Gastroesophageal sphincter (tissue), 4 donors: Measurements from ENCODE around the gene CLOCK. TPM values are rescaled to one million over a fixed set of nuclear protein-coding genes. Genes with fewer than 3 reads are reported as not detected.

Experiments
- ATAC-seq: fragments of 150-250 bp; one replicate; pipeline ENCODE4 v1.9.1; 2016; ENCODE audit warnings: mild to moderate bottlenecking, moderate library complexity
- H3K27ac ChIP-seq, 4 donors: fragments of 200-600 bp; sonication (generic) in 3 of 4; 1 replicate in 3 of 4; 2 replicates in 1 of 4; pipeline ENCODE4 v1.5.1; 2016 to 2019
- H3K27me3 ChIP-seq: fragments of 200-600 bp; sonication (generic); one replicate; pipeline ENCODE4 v1.5.1; 2019
- H3K36me3 ChIP-seq, 2 donors: fragments of 200-600 bp; sonication (generic); one replicate each; pipeline ENCODE4 v1.5.1; 2019; ENCODE audit warnings: control low read depth in 1 of 2
- H3K4me1 ChIP-seq, 3 donors: fragments of 200-600 bp; sonication (generic); 1 replicate in 2 of 3; 2 replicates in 1 of 3; pipeline ENCODE4 v1.5.1; 2016 to 2019; ENCODE audit warnings: control low read depth in 2 of 3
- H3K4me3 ChIP-seq, 2 donors: fragments of 200-600 bp; sonication (generic); one replicate each; pipeline ENCODE4 v1.5.1; 2019; ENCODE audit warnings: mild to moderate bottlenecking in 1 of 2, moderate library complexity in 1 of 2
- H3K9me3 ChIP-seq, 3 donors: fragments of 200-600 bp; sonication (generic); one replicate each; pipeline ENCODE4 v1.5.1; 2017 to 2019; ENCODE audit warnings: control low read depth in 2 of 3
- EP300 ChIP-seq: sonication (generic); formaldehyde crosslinking; IDR thresholded peaks from one replicate; pipeline ENCODE4 v1.6.1; 2017; ENCODE audit warnings: antibody characterized with exemption, mild to moderate bottlenecking
- POLR2A ChIP-seq, 2 donors: fragments of 450-650 bp; IDR thresholded peaks; one replicate each; pipeline ENCODE4 v1.6.1; 2017; ENCODE audit warnings: antibody characterized with exemption in 2 of 2, mild to moderate bottlenecking in 2 of 2, moderate library complexity in 1 of 2
- POLR2AphosphoS5 ChIP-seq: sonication (generic); formaldehyde crosslinking; IDR thresholded peaks from one replicate; pipeline ENCODE4 v1.6.1; 2017; ENCODE audit warnings: antibody characterized with exemption
- WGBS, 2 donors: methylation state at CpG; one replicate each; pipeline ENCODE4 v1.1.5; 2018; ENCODE audit warnings: low coverage in 1 of 2; 5-methylcytosine and 5-hydroxymethylcytosine counted together
- total RNA-seq, 4 donors: library from RNA; depleted of rRNA; stranded (reverse); fragments of >200 nt; gene quantifications; one replicate each; pipeline ENCODE4 v1.1.0, GENCODE V29; 2016
- TF ChIP-seq, protein P1 (sequence below), 4 experiments: fragments of 200-600 bp in 2 of 4; fragments of 450-650 bp in 2 of 4; sonication (generic) in 1 of 4; IDR thresholded peaks; one replicate each; pipeline ENCODE4 v1.5.1; 2017 to 2019; ENCODE audit warnings: antibody characterized with exemption in 4 of 4, mild to moderate bottlenecking in 2 of 4, moderate library complexity in 2 of 4

The CLOCK gene
- total RNA-seq, 4 donors from 2014 or later, result 30.0 to 55.7 (median 33.9) TPM

GRCh38 chr4:55574252-55574651, 27.5 kb upstream of the CLOCK start:
- no peak overlapping the region for H3K27ac ChIP-seq
- 78 to 100% methylated on average over 1 of the region's 1 CpG for WGBS, 2 donors
- H3K4me1 ChIP-seq, result no peaks in the 10 kb centered on the region
- no peaks in the 10 kb centered on the region for H3K27me3 ChIP-seq
- TF ChIP-seq EP300 (no peak), POLR2A (IDR thresholded peaks at IDR 0.05) (no peak), POLR2AphosphoS5 (no peak)
- TF ChIP-seq, protein P1, sequence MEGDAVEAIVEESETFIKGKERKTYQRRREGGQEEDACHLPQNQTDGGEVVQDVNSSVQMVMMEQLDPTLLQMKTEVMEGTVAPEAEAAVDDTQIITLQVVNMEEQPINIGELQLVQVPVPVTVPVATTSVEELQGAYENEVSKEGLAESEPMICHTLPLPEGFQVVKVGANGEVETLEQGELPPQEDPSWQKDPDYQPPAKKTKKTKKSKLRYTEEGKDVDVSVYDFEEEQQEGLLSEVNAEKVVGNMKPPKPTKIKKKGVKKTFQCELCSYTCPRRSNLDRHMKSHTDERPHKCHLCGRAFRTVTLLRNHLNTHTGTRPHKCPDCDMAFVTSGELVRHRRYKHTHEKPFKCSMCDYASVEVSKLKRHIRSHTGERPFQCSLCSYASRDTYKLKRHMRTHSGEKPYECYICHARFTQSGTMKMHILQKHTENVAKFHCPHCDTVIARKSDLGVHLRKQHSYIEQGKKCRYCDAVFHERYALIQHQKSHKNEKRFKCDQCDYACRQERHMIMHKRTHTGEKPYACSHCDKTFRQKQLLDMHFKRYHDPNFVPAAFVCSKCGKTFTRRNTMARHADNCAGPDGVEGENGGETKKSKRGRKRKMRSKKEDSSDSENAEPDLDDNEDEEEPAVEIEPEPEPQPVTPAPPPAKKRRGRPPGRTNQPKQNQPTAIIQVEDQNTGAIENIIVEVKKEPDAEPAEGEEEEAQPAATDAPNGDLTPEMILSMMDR (IDR thresholded peaks at IDR 0.05), result no peak
- H3K36me3 ChIP-seq, result no peaks in the 10 kb centered on the region
- ATAC-seq, result no peak
- peaks cover 0 to 35% (median 0%) of the 10 kb centered on the region in 3 donors for H3K9me3 ChIP-seq
- no peak overlapping the region for H3K4me3 ChIP-seq

DNA sequence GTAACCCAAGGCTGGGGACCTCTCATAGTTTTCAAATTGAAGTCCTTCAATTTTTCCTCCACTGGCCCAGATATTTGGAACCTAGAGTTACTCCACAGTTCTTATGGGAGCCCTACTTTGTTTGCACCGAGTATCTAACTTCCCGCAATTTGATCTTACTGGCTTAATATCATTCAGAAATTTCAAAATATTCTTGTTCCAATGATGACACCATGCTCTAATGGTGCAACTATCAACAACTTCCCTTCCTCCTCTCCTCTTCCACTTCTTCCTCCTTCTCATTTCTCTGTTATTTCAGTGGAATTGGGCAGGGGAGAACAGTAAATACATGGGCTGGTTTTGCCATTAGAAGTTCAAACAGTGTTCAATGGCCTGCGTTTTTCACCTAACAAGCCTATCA, 25.1 kb upstream of the CLOCK start:
- Histone ChIP-seq H3K4me1 (no peaks in the 10 kb centered on the region), H3K27ac (no peak overlapping the region), H3K27me3 (no peaks in the 10 kb centered on the region), H3K36me3 (no peaks in the 10 kb centered on the region), H3K4me3 (no peak overlapping the region), H3K9me3 (peaks cover 0 to 26% (median 0%) of the 10 kb centered on the region in 3 donors)
- 75 to 88% methylated on average over 2 to 3 of the region's 3 CpGs for WGBS, 2 donors
- TF ChIP-seq POLR2AphosphoS5 (no peak), POLR2A (IDR thresholded peaks at IDR 0.05) (no peak), EP300 (no peak)
- TF ChIP-seq, protein P1 (IDR thresholded peaks at IDR 0.05), result no peak
- no peak for ATAC-seq

GRCh38 chr4:55568905-55569504, 22.3 kb upstream of the CLOCK start:
- no peak for ATAC-seq
- Histone ChIP-seq H3K36me3 (no peaks in the 10 kb centered on the region), H3K4me1 (no peaks in the 10 kb centered on the region), H3K27me3 (no peaks in the 10 kb centered on the region), H3K4me3 (no peak overlapping the region), H3K27ac (no peak overlapping the region), H3K9me3 (peaks cover 0 to 5% (median 0%) of the 10 kb centered on the region in 3 donors)
- no peak for TF ChIP-seq POLR2A (IDR thresholded peaks at IDR 0.05)
- no peak for TF ChIP-seq EP300
- TF ChIP-seq, protein P1 (IDR thresholded peaks at IDR 0.05), result no peak
- no peak for TF ChIP-seq POLR2AphosphoS5
- whole genome bisulfite sequencing, 2 donors, result 100% methylated on average over 1 of the region's 1 CpG

DNA sequence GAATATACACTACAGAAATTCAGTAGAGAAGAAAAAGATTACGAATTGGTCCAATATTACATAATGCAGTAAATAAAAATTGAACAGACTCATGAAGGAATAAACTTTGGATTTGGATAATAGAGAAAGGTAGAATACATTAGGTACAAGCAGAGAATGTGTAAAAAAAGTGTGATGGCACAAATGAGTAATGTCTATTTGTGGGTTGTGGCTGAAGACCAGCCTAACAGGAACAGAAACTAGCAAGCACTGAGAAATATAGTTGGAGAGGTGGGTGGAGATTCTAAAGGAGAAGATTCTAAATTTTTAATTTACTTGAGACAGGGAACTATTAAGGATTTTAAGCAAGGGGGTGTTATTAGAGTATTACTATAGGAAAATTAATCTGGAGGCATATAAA, 15.2 kb upstream of the CLOCK start:
- 89 to 90% methylated on average over 1 of the region's 1 CpG for WGBS, 2 donors
- no peak for ATAC-seq
- no peaks in the 10 kb centered on the region for H3K36me3 ChIP-seq

GRCh38 chr4:55560096-55560495, 13.4 kb upstream of the CLOCK start:
- Histone ChIP-seq H3K4me1 (no peaks in the 10 kb centered on the region), H3K27me3 (no peaks in the 10 kb centered on the region), H3K27ac (no peak overlapping the region), H3K9me3 (no peaks in the 10 kb centered on the region), H3K4me3 (no peak overlapping the region), H3K36me3 (no peaks in the 10 kb centered on the region)
- ATAC-seq, result no peak
- WGBS, 2 donors, result 69 to 82% methylated on average over 3 of the region's 3 CpGs
- no peak for TF ChIP-seq POLR2AphosphoS5
- TF ChIP-seq EP300, result no peak

More for the DNA sequence above, 15.2 kb upstream of the CLOCK start:
- Histone ChIP-seq H3K4me1 (no peaks in the 10 kb centered on the region), H3K27me3 (no peaks in the 10 kb centered on the region), H3K27ac (no peak overlapping the region), H3K9me3 (no peaks in the 10 kb centered on the region), H3K4me3 (no peak overlapping the region)
- TF ChIP-seq POLR2A (IDR thresholded peaks at IDR 0.05) (no peak), EP300 (no peak), POLR2AphosphoS5 (no peak)
- TF ChIP-seq, protein P1 (IDR thresholded peaks at IDR 0.05), result no peak
